Measurements from ENCODE around the gene EPB41L5. TPM values are rescaled to one million over a fixed set of nuclear protein-coding genes. Genes with fewer than 3 reads are reported as not detected.

EPB41L5 gene
- polyA plus RNA-seq, 1 donor (not counting 4 experiments of a cell fraction or from before 2014, with no cell fraction given), result 17.8 TPM

DNA sequence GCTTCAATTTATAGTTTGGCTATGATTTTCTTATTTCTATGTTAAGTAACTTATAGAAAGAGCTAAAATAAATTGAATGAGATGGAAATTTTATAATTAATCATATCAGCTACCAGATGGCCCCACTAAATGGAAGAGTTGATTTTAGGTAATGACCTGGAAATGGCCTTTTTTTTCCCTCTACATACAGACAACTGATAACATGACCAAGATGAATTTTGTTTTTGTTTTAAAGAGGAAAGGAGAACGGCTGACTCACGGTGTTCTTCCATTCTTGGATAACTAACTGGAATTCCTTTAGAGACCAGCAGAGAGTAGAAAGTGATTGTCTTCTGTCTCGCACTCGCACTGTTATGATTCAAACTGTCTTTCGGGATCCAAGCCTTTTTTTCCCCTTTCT, 119.3 kb downstream of the EPB41L5 start:
- no peaks in the 10 kb centered on the region for H3K27me3 ChIP-seq (ENCODE audit: control insufficient read depth, extremely low read depth, insufficient read depth, low read length)
- no peaks in the 10 kb centered on the region for H3K9me3 ChIP-seq (ENCODE audit: control insufficient read depth, low read depth, low read length)
- no peak overlapping the region for H3K4me2 ChIP-seq (ENCODE audit: control insufficient read depth, extremely low read depth, insufficient read depth, low read depth, low read length)
- H3K79me2 ChIP-seq (ENCODE audit: control insufficient read depth, insufficient read depth, low read length), result no peaks in the 10 kb centered on the region
- dilution Hi-C loops (cut with MboI; ENCODE audit: extremely low pct_ligation_motif_present, low sequenced_read_pairs), result no loop called here
- no peak for TF ChIP-seq EZH2 (IDR thresholded peaks at IDR 0.05; ENCODE audit: low read length)
- TF ChIP-seq, protein P1, sequence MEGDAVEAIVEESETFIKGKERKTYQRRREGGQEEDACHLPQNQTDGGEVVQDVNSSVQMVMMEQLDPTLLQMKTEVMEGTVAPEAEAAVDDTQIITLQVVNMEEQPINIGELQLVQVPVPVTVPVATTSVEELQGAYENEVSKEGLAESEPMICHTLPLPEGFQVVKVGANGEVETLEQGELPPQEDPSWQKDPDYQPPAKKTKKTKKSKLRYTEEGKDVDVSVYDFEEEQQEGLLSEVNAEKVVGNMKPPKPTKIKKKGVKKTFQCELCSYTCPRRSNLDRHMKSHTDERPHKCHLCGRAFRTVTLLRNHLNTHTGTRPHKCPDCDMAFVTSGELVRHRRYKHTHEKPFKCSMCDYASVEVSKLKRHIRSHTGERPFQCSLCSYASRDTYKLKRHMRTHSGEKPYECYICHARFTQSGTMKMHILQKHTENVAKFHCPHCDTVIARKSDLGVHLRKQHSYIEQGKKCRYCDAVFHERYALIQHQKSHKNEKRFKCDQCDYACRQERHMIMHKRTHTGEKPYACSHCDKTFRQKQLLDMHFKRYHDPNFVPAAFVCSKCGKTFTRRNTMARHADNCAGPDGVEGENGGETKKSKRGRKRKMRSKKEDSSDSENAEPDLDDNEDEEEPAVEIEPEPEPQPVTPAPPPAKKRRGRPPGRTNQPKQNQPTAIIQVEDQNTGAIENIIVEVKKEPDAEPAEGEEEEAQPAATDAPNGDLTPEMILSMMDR (optimal IDR thresholded peaks at IDR 0.05 in 1 of 3, IDR thresholded peaks at IDR 0.05 in 1 of 3, conservative IDR thresholded peaks at IDR 0.05 in 1 of 3; ENCODE audit: extremely low read depth in 1 of 3, insufficient read depth in 2 of 3, low read length in 3 of 3), result no peak
- no peaks in the 10 kb centered on the region for H4K20me1 ChIP-seq (ENCODE audit: control insufficient read depth, extremely low read depth, insufficient read depth, low read length)
- H3K9ac ChIP-seq (ENCODE audit: control insufficient read depth, extremely low read depth, insufficient read depth, low read length), result no peak overlapping the region
- FAIRE-seq (no peak), DNase-seq (ENCODE audit: low read depth, low spot score) (no peak)
- peaks cover 17% of the 10 kb centered on the region for H3K4me1 ChIP-seq (ENCODE audit: control insufficient read depth, extremely low read depth, insufficient read depth, low read length)
- H3K36me3 ChIP-seq (ENCODE audit: control insufficient read depth in 2 of 2, extremely low read depth in 1 of 2, insufficient read depth in 2 of 2, low read length in 2 of 2), result no peaks in the 10 kb centered on the region
- H3K9me1 ChIP-seq (ENCODE audit: control insufficient read depth, extremely low read depth, insufficient read depth, low read length), result no peaks in the 10 kb centered on the region
- H2AFZ ChIP-seq (ENCODE audit: control insufficient read depth, low read length), result no peak overlapping the region
- no peak overlapping the region for H3K27ac ChIP-seq (ENCODE audit: control insufficient read depth, insufficient read depth, low read length)
- no peak overlapping the region for H3K4me3 ChIP-seq (ENCODE audit: control insufficient read depth in 2 of 3, extremely low read depth in 1 of 3, insufficient read depth in 2 of 3, low read depth in 1 of 3, low read length in 3 of 3)

DNA sequence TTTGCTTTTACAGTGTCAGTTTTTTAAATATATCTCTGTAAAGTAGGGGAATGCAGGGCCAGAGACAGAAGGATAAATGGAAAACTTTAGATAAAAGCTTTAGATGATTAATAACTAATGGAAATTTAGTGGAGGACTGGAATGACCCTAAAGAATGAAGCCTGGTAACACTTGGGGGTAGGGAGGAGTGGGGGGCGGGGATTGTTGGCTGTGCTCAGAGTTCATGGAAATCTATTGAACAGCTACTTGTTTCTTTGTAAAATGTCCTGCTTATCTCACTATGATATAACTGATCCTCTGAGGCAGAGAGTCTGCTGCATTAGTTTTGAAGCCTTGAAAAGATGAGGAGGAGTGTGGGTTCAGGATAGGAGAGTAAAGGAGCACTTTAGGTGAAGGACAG, 119.8 kb downstream of the EPB41L5 start:
- Histone ChIP-seq H3K9me1 (ENCODE audit: control insufficient read depth, extremely low read depth, insufficient read depth, low read length) (no peaks in the 10 kb centered on the region), H3K36me3 (ENCODE audit: control insufficient read depth in 2 of 2, extremely low read depth in 1 of 2, insufficient read depth in 2 of 2, low read length in 2 of 2) (no peaks in the 10 kb centered on the region), H2AFZ (ENCODE audit: control insufficient read depth, low read length) (no peak overlapping the region), H3K4me1 (ENCODE audit: control insufficient read depth, extremely low read depth, insufficient read depth, low read length) (peaks cover 17% of the 10 kb centered on the region), H3K27me3 (ENCODE audit: control insufficient read depth, extremely low read depth, insufficient read depth, low read length) (no peaks in the 10 kb centered on the region), H4K20me1 (ENCODE audit: control insufficient read depth, extremely low read depth, insufficient read depth, low read length) (no peaks in the 10 kb centered on the region), H3K27ac (ENCODE audit: control insufficient read depth, insufficient read depth, low read length) (no peak overlapping the region), H3K79me2 (ENCODE audit: control insufficient read depth, insufficient read depth, low read length) (no peaks in the 10 kb centered on the region), H3K4me2 (ENCODE audit: control insufficient read depth, extremely low read depth, insufficient read depth, low read depth, low read length) (no peak overlapping the region), H3K9ac (ENCODE audit: control insufficient read depth, extremely low read depth, insufficient read depth, low read length) (no peak overlapping the region), H3K4me3 (ENCODE audit: control insufficient read depth in 2 of 3, extremely low read depth in 1 of 3, insufficient read depth in 2 of 3, low read depth in 1 of 3, low read length in 3 of 3) (no peak overlapping the region), H3K9me3 (ENCODE audit: control insufficient read depth, low read depth, low read length) (no peaks in the 10 kb centered on the region)
- TF ChIP-seq EZH2 (IDR thresholded peaks at IDR 0.05; ENCODE audit: low read length), result no peak
- TF ChIP-seq, protein P1 (optimal IDR thresholded peaks at IDR 0.05 in 1 of 3, IDR thresholded peaks at IDR 0.05 in 1 of 3, conservative IDR thresholded peaks at IDR 0.05 in 1 of 3; ENCODE audit: extremely low read depth in 1 of 3, insufficient read depth in 2 of 3, low read length in 3 of 3), result no peak
- DNase-seq (ENCODE audit: low read depth, low spot score), result no peak
- dilution Hi-C loops (cut with MboI; ENCODE audit: extremely low pct_ligation_motif_present, low sequenced_read_pairs), result no loop called here
- FAIRE-seq, result no peak

Data from keratinocyte (primary cell).